GM04504 (cell line): ENCODE results near the gene SYPL1.
"Not testable (repeated sequence)": the region's sequence is repeated elsewhere in the genome, so short reads cannot be mapped to it uniquely, and the experiment has no call there.

Experiments used
- DNase-seq: peaks from one replicate; pipeline ENCODE4 v3.0.0-alpha.2; 2012; ENCODE audit warnings: low read depth

Gene SYPL1

GRCh38 chr7:106112118-106112971 lies at the start of gene SYPL1:
Gene SYPL1, minus strand, starts transcription at chr7:106112312. Its CDS starts 104 bp downstream, at chr7:106112208.
- peak; percentile 82 for DNase-seq

GRCh38 chr7:106155027-106155426 lies 42.9 kb upstream of the SYPL1 start:
- DNase-seq = no peak

GRCh38 chr7:106153891-106154449 lies 41.9 kb upstream of the SYPL1 start:
- peak; percentile 55 for DNase-seq

GRCh38 chr7:106152313-106152665 lies 40.2 kb upstream of the SYPL1 start:
- DNase-seq = no peak

GRCh38 chr7:106151459-106152312 lies 39.6 kb upstream of the SYPL1 start:
- DNase-seq = no peak

GRCh38 chr7:106143711-106144337 lies 31.7 kb upstream of the SYPL1 start:
- DNase-seq = no peak

GRCh38 chr7:106142136-106142535 lies 30.0 kb upstream of the SYPL1 start:
- DNase-seq = no peak

- DNase-seq = no peak
These were observed 28.5 kb upstream of the SYPL1 start for GRCh38 chr7:106140406-106141173.

- DNase-seq = peak; percentile 17
These were observed 27.4 kb upstream of the SYPL1 start for GRCh38 chr7:106139265-106140251.

- no peak for DNase-seq
These were observed 26.7 kb upstream of the SYPL1 start for GRCh38 chr7:106138776-106139175.

- DNase-seq = not testable (repeated sequence)
These were observed 26.1 kb upstream of the SYPL1 start for GRCh38 chr7:106138181-106138580.

- DNase-seq = no peak
These were observed 22.1 kb upstream of the SYPL1 start for GRCh38 chr7:106134241-106134640.

GRCh38 chr7:106129291-106129690 lies 17.2 kb upstream of the SYPL1 start:
- no peak for DNase-seq

- no peak for DNase-seq
These were observed 16.7 kb upstream of the SYPL1 start for GRCh38 chr7:106128836-106129235.

GRCh38 chr7:106127984-106128780 lies 16.1 kb upstream of the SYPL1 start:
- no peak for DNase-seq

- DNase-seq = no peak
These were observed 14.2 kb upstream of the SYPL1 start for GRCh38 chr7:106126170-106126938.

- no peak for DNase-seq
These were observed 13.3 kb upstream of the SYPL1 start for GRCh38 chr7:106125417-106125816.

GRCh38 chr7:106124186-106124585 lies 12.1 kb upstream of the SYPL1 start:
- no peak for DNase-seq

GRCh38 chr7:106122713-106123112 lies 10.6 kb upstream of the SYPL1 start:
- DNase-seq = no peak
